H7 (cell line): Measurements from ENCODE around the gene KIZ. TPM values are rescaled to one million over a fixed set of nuclear protein-coding genes. Genes with fewer than 3 reads are reported as not detected.
A peak's percentile ranks its signal among the peaks of the same experiment; 100 is the strongest.

ENCODE experiments used
- DNase-seq: peaks from one replicate; pipeline ENCODE4 v3.0.0; 2012
- H3K27me3 ChIP-seq: 2 replicates; pipeline ENCODE4 v1.6.0; 2011; ENCODE audit warnings: mild to moderate bottlenecking, low read length; ENCODE audit not compliant: control insufficient read depth, insufficient read depth
- H3K36me3 ChIP-seq: replicated peaks from 2 replicates; pipeline ENCODE4 v1.5.1; 2011; ENCODE audit warnings: low read length; ENCODE audit not compliant: control insufficient read depth, insufficient read depth
- H3K4me3 ChIP-seq: 2 replicates; pipeline ENCODE4 v1.5.1; 2011; ENCODE audit warnings: low read depth, mild to moderate bottlenecking, control low read depth, low read length, moderate library complexity; ENCODE audit not compliant: insufficient read depth
- total RNA-seq: library from RNA; depleted of rRNA; stranded (reverse); fragments of >200 nt; shearing (Covaris generic); gene quantifications from 2 replicates; pipeline ENCODE4 v1.2.3, GENCODE V29; 2014

KIZ gene
- total RNA-seq, 1 experiment from 2014 or later = 18.0 TPM

GRCh38 chr20:21118782-21119181 is 7.1 kb upstream of the KIZ start:
- H3K4me3 ChIP-seq = no peak overlapping the region
- DNase-seq = no peak

GRCh38 chr20:21124190-21124589 is 1.7 kb upstream of the KIZ start:
- no peaks in the 10 kb centered on the region for H3K36me3 ChIP-seq
- H3K27me3 ChIP-seq = no peaks in the 10 kb centered on the region
- H3K4me3 ChIP-seq = no peak overlapping the region
- no peak for DNase-seq

More at GRCh38 chr20:21118782-21119181, 7.1 kb upstream of the KIZ start:
- Histone ChIP-seq H3K36me3 (no peaks in the 10 kb centered on the region), H3K27me3 (no peaks in the 10 kb centered on the region)

DNA sequence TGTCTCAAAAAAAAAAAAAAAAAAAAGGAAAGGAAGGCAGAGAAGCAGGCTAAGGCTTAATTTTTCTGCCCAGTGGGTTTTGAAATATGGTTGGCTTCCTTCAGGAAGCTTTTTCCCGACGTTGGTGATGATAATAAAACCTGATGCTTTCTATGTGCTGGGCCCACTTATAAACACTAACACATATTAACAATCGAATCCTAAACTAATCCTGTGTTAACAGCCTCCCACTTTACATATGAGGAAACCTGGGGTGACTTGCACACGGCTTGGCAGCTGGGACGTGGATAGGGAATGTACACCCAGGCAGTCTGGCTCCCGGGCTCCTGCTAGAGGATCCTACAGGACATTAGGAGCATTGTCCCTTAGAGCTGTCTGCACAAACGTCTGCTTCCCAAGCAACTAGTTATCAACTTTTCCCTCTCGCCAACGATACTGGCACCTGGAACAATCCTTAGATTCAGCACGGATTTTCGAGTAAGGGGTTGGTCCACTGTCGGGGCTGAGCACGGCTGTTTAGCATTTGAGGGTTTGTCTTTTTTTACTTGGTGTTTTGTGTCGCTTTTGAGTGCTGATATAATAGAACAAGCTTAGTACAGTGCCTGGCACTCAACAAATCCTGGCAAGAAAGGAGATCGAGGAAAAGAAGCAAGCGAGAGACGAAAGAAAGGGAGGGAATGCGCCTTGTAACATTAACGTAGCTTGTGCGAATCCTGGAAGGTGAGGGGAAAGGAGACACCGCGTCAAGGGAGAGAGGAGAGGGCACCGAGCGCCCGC is 622 bp upstream of the KIZ start:
- Histone ChIP-seq H3K27me3 (no peaks in the 10 kb centered on the region), H3K36me3 (no peaks in the 10 kb centered on the region), H3K4me3 (peak overlapping the region; percentile 32)
- DNase-seq = peak; percentile 33

DNA sequence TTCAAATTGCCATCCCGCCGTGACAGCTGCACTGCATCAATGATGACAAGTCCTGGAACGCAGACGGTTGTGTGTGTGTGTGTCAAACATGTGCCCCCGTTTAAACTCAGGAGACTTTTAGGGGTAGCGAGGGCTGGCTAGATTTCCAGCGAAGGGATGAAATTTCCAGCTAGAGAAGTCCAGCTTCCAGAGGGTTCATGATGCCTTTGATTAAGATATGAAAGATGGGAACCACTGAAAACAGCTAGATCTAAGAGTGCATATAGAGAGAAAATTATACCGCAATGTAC is 644 bp downstream of the KIZ start:
- DNase-seq = no peak
- no peaks in the 10 kb centered on the region for H3K36me3 ChIP-seq
- H3K4me3 ChIP-seq = peak overlapping the region; percentile 79
- H3K27me3 ChIP-seq = no peaks in the 10 kb centered on the region

GRCh38 chr20:21127201-21127981 is 1.5 kb downstream of the KIZ start:
- Histone ChIP-seq H3K4me3 (no peak overlapping the region), H3K27me3 (no peaks in the 10 kb centered on the region), H3K36me3 (no peaks in the 10 kb centered on the region)
- no peak for DNase-seq

- Histone ChIP-seq H3K36me3 (no peaks in the 10 kb centered on the region; the same call in 1 of the 2 replicates), H3K27me3 (no peaks in the 10 kb centered on the region), H3K4me3 (no peak overlapping the region)
- DNase-seq = no peak
Measured at GRCh38 chr20:21129861-21130260, 4.0 kb downstream of the KIZ start.

GRCh38 chr20:21133404-21133803 is 7.5 kb downstream of the KIZ start:
- Histone ChIP-seq H3K27me3 (no peaks in the 10 kb centered on the region), H3K4me3 (no peak overlapping the region), H3K36me3 (peaks cover 2% of the 10 kb centered on the region)
- DNase-seq = no peak

GRCh38 chr20:21133917-21134622 is 8.2 kb downstream of the KIZ start:
- peaks cover 2% of the 10 kb centered on the region for H3K36me3 ChIP-seq

GRCh38 chr20:21134883-21135493 is 9.1 kb downstream of the KIZ start:
- Histone ChIP-seq H3K4me3 (no peak overlapping the region), H3K36me3 (peaks cover 4% of the 10 kb centered on the region), H3K27me3 (no peaks in the 10 kb centered on the region)
- no peak for DNase-seq

More at GRCh38 chr20:21133917-21134622, 8.2 kb downstream of the KIZ start:
- DNase-seq = no peak
- Histone ChIP-seq H3K27me3 (no peaks in the 10 kb centered on the region), H3K4me3 (no peak overlapping the region)

DNA sequence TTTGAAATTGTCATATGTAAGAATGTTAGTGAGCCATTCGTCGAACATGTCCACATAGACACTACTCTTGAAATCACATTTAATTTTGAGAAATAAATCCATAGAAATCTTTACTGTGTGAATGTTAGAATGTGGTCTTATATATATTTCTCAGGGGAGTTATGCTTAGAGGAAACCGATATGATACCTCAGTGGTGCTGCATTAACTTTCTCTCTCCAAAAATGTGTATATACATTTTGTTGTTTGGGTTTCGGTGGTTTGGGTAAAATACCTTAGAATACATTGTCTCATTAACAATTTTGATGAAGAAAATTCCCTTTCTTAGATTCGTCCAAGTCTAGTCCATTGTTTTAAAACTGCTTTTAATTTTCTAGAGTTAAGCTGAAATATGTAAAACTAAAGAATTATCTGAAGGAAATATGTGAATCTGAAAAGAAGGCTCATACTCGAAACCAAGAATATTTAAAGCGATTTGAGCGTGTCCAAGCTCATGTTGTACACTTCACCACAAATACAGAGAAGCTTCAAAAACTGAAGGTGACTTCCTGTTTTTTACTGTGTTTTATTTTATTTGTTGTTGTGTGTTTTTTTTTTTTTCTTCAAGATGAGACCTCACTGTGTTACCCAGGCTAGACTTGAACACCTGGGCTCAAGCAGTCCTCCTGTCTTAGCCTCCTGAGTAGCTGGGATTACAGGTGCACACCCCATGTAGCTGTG is 10.3 kb downstream of the KIZ start:
- no peak overlapping the region for H3K4me3 ChIP-seq
- DNase-seq = no peak
- H3K27me3 ChIP-seq = no peaks in the 10 kb centered on the region
- peaks cover 5% of the 10 kb centered on the region for H3K36me3 ChIP-seq

- Histone ChIP-seq H3K36me3 (peaks cover 7% of the 10 kb centered on the region), H3K4me3 (no peak overlapping the region), H3K27me3 (no peaks in the 10 kb centered on the region)
- DNase-seq = no peak
Measured at GRCh38 chr20:21137078-21137477, 11.2 kb downstream of the KIZ start.

DNA sequence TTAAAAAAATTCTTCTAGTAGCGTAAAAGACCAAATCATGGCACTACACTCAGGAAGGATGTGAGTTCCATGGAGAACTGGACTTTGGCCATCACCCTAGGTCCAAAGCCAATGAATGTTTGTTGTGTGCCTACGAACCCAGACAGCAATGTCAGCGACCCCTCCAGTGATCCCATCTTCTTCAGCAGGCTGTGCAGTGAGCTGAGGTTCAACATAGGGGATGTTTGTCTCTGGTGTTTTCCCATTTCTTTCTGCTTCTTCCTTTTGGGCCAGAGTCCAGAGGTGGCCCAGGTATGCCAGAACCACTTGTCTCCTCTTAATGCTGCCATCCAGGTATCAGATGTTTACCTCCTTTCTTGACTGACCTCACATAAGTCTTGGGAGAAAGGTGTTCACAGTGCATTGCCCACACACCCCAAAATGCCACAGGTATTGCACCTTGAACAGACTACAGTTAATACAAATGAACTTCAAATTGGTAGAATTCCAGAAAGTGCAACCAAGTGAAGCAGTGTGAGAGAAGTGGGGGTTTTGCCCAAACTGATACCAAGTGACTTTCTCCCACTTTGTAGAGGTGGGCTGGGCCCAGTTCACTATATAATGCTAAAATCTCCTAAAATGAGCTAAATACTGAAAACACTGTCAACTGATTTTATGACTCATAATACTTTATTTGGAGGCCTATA is 14.1 kb downstream of the KIZ start:
- H3K4me3 ChIP-seq = no peak overlapping the region
- peaks cover 7% of the 10 kb centered on the region for H3K36me3 ChIP-seq
- no peak for DNase-seq
- no peaks in the 10 kb centered on the region for H3K27me3 ChIP-seq

DNA sequence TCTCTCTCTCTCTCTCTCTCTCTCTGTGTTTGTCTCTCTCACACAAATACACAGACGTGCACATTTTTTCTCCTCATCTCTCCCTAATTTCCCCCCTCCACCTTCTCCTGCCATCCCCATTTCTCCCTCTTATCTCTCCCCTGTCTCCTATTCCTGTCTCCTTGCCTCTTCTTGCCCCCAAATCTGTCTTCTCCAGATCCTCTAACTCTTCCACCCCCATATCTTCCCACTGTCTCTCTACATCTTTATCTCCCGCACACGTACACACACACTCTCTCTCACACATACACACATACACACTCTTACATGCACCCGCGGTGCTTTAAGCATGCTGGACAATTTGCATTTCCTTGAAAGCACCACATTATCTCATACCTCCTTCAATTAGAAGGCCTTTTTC is 15.9 kb downstream of the KIZ start:
- no peak for DNase-seq
- Histone ChIP-seq H3K36me3 (peaks cover 7% of the 10 kb centered on the region), H3K27me3 (no peaks in the 10 kb centered on the region), H3K4me3 (no peak overlapping the region)
